HG03442 (cell line): Measurements from ENCODE around the gene SASH3.

Source experiments
- ATAC-seq: cut with Tn5 transposase; IDR thresholded peaks from one replicate; pipeline ENCODE4 v1.9.1; 2021; ENCODE audit warnings: mild to moderate bottlenecking, moderate library complexity; ENCODE audit not compliant: unreplicated experiment

The SASH3 gene

GRCh38 chrX:129755779-129756650 lies 23.7 kb upstream of the SASH3 start:
- no peak for ATAC-seq

- ATAC-seq: peak; percentile 35
These were observed 20.1 kb upstream of the SASH3 start for GRCh38 chrX:129759576-129760061.

GRCh38 chrX:129760155-129760554 lies 19.6 kb upstream of the SASH3 start:
- no peak for ATAC-seq

GRCh38 chrX:129760981-129761380 lies 18.8 kb upstream of the SASH3 start:
- ATAC-seq: no peak

GRCh38 chrX:129761596-129761995 lies 18.2 kb upstream of the SASH3 start:
- no peak for ATAC-seq

GRCh38 chrX:129762448-129762847 lies 17.3 kb upstream of the SASH3 start:
- ATAC-seq: no peak

GRCh38 chrX:129763666-129764065 lies 16.1 kb upstream of the SASH3 start:
- no peak for ATAC-seq

- ATAC-seq: no peak
These were observed 11.6 kb upstream of the SASH3 start for GRCh38 chrX:129768186-129768585.

- no peak for ATAC-seq
These were observed 10.9 kb upstream of the SASH3 start for GRCh38 chrX:129768586-129769466.

GRCh38 chrX:129769467-129770154 lies 10.1 kb upstream of the SASH3 start:
- ATAC-seq: peak; percentile 36

- ATAC-seq: no peak
These were observed 8.3 kb upstream of the SASH3 start for GRCh38 chrX:129771266-129771995.

- ATAC-seq: peak; percentile 66
These were observed 6.8 kb upstream of the SASH3 start for GRCh38 chrX:129772796-129773431.

- ATAC-seq: no peak
These were observed 5.9 kb upstream of the SASH3 start for GRCh38 chrX:129773649-129774458.

GRCh38 chrX:129777218-129778030 lies 2.3 kb upstream of the SASH3 start:
- peak; percentile 22 for ATAC-seq

GRCh38 chrX:129779086-129779672 lies 570 bp upstream of the SASH3 start:
- ATAC-seq: no peak

- no peak for ATAC-seq
These were observed 824 bp downstream of the SASH3 start for GRCh38 chrX:129780441-129781105.

GRCh38 chrX:129781134-129781672 lies 1.5 kb downstream of the SASH3 start:
- ATAC-seq: peak; percentile 67
